HPDE6-E6E7 (cell line): ENCODE results near the gene NTNG2.
A peak's percentile ranks its signal among the peaks of the same experiment; 100 is the strongest.

Source experiments
- DNase-seq: peaks from one replicate; pipeline ENCODE4 v3.0.0; 2011; ENCODE audit warnings: missing footprints; ENCODE audit errors: extremely low spot score

Gene NTNG2

DNA sequence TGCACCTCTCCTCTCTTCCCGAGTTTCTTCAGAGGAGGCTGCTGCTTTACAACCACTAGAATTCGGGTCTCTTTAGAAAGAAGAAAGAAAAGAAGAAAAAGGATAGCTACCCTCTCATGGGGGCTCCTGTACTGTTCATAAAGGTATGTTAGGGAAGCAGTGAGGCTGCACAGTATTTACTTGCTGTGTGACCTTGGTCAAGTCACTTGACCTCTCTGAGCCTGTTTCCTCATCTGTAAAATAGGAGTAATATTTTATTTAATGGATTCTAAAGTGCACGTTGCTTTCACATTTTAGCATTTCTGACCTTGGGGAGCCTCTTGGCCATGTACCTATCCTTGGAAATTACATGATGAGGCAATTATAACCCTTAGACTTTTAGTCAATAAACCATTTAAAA is 104.2 kb downstream of the NTNG2 start:
- DNase-seq: no peak

DNA sequence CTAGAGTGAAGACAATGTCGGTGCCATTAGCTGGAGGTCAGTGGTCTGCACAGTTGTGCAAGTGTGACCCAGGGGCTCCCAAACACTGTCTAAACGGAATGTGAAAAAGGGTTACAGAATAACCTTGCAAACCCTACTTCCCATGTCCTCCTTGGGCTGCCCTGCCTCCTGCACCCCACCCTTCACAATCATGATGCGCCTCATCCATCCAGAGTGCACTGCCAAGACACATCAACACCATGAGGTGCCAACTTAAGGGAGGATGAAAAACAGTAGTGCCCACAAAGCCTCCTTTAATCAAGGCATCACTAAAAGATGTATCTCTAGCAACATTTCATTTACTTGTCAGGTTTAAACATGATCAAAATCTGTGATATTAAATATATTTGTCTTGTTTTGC is 105.8 kb downstream of the NTNG2 start:
- no peak for DNase-seq

DNA sequence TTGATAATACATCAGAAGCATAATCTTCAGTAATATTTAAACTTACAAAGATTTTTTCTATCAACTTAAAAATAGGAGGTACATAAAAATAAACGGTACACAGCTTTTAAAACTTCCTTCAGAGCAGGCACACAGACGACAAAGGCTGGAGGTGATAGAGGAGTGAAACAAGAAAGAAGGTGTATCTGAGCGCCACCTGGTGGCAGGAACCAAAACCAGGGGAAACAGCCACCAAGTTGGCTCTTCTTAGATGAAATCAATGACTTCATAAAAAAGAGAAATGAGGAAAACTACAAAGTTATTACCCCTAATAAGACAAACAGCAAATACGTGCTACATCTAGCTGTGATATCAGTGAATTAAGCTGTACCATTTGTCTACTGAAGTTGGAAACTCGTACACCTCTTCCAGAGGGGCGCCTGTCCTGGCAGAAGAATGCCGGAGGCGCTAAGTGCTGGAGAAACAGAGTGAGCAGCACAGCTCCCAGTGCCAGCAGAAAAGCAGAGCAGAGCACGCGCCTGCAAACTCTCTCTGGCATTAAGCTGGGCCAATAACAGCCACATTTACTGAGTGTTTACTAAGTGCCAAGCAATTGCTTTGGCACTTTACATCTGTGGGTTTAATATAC is 107.0 kb downstream of the NTNG2 start:
- no peak for DNase-seq

DNA sequence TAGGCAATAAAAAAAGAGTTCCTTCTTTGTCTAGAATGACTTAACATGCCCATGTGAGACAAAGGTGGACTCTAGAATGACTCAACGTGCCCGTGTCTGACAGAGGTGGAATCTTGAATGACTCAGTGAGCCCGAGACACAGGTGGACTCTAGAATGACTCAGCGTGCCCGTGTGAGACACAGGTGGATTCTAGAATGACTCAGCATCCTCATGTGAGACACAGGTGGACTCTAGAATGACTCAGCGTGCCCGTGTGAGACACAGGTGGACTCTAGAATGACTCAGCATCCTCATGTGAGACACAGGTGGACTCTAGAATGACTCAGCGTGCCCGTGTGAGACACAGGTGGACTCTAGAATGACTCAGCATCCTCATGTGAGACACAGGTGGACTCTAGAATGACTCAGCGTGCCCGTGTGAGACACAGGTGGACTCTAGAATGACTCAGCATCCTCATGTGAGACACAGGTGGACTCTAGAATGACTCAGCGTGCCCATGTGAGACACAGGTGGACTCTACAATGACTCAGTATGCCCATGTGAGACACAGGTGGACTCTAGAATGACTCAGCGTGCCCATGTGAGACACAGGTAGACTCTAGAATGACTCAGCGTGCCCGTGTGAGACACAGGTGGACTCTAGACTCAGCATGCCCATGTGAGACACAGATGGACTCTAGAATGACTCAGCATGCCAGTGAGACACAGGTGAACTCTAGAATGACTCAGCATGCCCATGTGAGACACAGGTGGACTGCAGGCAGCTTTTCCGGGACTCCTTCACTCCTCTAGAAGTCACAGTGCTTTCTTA is 108.1 kb downstream of the NTNG2 start:
- peak; percentile 67 for DNase-seq

DNA sequence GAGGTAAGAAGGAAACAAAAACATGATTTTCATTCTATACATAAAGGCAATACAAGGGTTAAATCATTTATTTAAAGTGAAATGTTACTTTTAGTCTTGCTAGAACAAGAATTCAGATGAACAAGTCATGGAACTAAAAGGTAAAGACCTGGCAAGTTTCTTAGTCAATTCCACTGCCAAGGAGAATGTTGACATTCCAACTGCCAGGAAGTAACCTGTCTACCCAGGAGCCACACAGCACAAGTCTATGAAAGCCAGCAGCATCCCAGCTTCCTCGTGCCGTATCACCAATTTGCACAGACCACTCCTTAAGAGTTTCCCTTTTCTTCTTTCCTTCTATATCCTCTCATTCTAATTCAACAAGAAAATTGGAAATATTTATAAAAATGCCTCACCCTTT is 113.0 kb downstream of the NTNG2 start:
- no peak for DNase-seq

DNA sequence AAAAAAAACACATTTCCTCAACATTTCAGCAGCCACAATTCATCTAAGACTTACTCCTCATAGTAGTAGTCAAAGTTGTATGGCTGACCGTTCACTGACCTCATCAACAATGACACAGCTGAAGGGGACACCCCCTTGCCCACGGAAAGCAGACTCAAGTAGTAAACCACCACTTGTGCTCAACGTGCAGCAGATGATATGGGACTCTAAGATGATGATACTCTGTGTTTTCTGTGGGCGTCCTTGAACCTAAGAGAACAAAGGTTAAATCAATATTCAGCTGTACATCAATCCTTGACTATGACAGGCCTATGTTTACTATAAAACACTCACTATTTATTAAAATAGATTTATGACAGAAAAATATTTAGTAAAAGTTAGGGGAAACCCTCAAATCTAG is 121.3 kb downstream of the NTNG2 start:
- DNase-seq: no peak

DNA sequence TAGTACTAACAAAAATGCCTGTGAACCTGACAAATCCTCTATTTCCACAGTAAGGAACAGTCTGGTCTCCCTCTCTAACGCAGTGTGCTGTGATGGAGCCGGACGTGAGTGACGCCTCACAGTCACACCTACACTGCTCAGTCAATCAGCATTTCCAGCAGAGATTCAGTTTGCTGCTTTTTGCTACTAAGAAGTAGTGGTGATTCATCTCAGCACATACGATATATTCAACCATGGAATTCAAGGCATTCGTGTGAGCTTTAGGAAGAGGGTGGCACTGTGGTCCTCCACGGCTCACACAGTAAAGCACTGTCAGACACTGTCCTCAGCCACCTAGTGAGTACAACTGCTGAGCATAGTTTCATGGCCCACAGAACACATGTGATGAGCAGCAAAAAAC is 122.0 kb downstream of the NTNG2 start:
- DNase-seq: no peak

DNA sequence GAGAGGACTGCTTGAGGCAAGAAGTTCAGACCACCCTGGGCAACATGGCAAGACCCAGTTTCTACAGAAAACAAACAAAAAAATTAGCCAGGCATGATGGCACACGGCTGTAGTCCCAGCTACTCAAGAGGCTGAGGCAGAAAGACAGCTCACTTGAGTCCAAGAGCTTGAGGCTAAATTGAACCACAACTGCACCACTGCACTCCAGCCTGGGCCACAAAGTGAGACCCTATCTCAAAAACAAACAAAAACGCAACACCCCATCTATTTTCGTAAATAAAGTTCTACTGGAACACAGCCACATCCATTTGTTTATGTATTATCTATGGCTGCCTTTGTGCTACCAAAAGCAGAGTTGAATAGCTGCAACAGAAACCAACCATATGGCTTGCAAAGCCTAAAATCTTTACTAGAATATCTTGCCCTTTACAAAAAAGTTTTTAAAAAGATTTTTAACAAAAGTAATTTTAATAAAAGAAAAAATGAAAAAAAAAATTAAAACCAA is 125.5 kb downstream of the NTNG2 start:
- no peak for DNase-seq

DNA sequence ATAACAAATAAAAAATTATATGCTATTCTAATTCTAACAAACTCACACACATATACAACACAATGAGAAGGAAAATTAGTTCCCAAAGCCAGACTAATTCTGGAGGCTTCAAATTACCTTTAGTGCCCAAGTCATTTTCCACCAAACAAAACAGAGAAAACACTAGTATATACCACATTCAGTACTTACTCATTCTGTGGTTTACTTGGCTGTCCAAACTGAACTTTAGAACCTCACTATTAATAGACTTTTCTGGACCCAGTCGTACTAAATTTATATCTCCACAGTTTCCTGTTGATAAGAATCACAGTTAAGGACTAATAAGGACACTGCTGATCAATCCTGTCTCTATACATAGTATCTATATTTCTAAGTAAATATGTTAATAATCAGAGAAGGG is 126.5 kb downstream of the NTNG2 start:
- DNase-seq: no peak

DNA sequence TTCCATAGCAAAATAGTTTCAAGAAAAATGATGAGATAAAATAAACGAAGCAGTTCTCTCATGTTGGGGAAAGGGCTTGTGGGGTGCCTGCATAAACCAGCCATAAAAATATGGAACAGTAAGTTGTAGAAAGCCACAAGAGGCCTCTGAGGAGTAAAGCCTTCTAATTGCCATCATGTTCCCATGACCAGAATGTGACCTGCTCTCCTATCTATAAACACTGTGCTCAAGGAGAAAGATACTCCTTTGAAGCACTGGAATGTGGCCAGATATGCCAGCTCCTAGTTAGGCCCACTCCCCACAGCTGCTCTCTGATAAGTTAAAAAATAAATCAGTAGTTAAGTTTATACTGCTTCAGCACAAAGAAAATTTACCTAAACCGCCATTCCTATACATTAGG is 127.1 kb downstream of the NTNG2 start:
- DNase-seq: no peak

DNA sequence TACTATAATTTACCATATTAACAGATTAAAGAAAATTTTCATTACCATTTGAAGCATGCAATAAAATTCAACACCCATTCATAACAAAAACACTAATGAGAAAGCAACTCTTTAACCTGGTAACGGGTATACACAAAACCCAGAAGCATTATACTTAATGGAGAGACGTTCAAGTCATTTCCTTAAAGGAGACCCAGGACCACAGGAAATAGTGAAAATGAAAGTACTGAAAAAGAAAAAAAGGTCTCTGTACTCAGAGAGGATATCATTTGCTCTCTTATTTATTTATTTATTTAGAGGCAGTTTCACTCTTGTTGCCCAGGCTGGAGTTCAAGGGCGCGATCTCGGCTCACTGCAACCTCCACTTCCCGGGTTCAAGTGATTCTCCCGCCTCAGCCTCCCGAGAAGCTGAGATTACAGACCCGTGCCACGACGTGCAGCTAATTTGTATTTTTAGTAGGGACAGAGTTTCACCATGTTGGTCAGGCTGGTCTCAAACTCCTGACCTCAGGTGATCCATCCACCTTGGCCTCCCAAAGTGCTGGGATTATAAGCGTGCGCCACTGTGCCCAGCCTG is 131.4 kb downstream of the NTNG2 start:
- DNase-seq: no peak
